ENCODE measurements around the gene MAMDC2. TPM values are rescaled to one million over a fixed set of nuclear protein-coding genes. Genes with fewer than 3 reads are reported as not detected.

The MAMDC2 gene
- total and polyA plus RNA-seq, 2 of the 4 experiments (the other 2 are of a cell fraction): 5.0 to 5.2 TPM

- TF ChIP-seq, protein P1, sequence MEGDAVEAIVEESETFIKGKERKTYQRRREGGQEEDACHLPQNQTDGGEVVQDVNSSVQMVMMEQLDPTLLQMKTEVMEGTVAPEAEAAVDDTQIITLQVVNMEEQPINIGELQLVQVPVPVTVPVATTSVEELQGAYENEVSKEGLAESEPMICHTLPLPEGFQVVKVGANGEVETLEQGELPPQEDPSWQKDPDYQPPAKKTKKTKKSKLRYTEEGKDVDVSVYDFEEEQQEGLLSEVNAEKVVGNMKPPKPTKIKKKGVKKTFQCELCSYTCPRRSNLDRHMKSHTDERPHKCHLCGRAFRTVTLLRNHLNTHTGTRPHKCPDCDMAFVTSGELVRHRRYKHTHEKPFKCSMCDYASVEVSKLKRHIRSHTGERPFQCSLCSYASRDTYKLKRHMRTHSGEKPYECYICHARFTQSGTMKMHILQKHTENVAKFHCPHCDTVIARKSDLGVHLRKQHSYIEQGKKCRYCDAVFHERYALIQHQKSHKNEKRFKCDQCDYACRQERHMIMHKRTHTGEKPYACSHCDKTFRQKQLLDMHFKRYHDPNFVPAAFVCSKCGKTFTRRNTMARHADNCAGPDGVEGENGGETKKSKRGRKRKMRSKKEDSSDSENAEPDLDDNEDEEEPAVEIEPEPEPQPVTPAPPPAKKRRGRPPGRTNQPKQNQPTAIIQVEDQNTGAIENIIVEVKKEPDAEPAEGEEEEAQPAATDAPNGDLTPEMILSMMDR (conservative IDR thresholded peaks at IDR 0.05; ENCODE audit: low read depth, low read length): no peak
- TF ChIP-seq, protein P2, sequence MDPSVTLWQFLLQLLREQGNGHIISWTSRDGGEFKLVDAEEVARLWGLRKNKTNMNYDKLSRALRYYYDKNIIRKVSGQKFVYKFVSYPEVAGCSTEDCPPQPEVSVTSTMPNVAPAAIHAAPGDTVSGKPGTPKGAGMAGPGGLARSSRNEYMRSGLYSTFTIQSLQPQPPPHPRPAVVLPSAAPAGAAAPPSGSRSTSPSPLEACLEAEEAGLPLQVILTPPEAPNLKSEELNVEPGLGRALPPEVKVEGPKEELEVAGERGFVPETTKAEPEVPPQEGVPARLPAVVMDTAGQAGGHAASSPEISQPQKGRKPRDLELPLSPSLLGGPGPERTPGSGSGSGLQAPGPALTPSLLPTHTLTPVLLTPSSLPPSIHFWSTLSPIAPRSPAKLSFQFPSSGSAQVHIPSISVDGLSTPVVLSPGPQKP (IDR thresholded peaks at IDR 0.05; ENCODE audit: borderline replicate concordance, low read depth, low read length): no peak
Observed at GRCh38 chr9:70117835-70118319, 74.2 kb downstream of the MAMDC2 start (continued).

All from IMR-90 (cell line).